IMR-90 (cell line): ENCODE data around the gene NPPC. TPM values are rescaled to one million over a fixed set of nuclear protein-coding genes. Genes with fewer than 3 reads are reported as not detected.

ENCODE experiments used
- CHD1 ChIP-seq: IDR thresholded peaks from 2 replicates; pipeline ENCODE4 v1.6.1; 2012; ENCODE audit warnings: low read depth, low read length, improper control_type of control experiment
- FOS ChIP-seq: fragments of 150-350 bp; IDR thresholded peaks from 2 replicates; pipeline ENCODE4 v1.6.1; 2016; ENCODE audit warnings: low read depth, low read length
- MXI1 ChIP-seq: IDR thresholded peaks from 2 replicates; pipeline ENCODE4 v1.6.1; 2012; ENCODE audit warnings: low read depth, mild to moderate bottlenecking, low read length, moderate library complexity, borderline replicate concordance
- RAD21 ChIP-seq: IDR thresholded peaks from 2 replicates; pipeline ENCODE4 v1.6.1; 2012; ENCODE audit warnings: low read length, improper control_type of control experiment
- polyA plus RNA-seq, 3 experiments: library from polyadenylated mRNA; depleted of rRNA; stranded (reverse); fragments of >200 nt; gene quantifications; 2 replicates each; pipeline ENCODE4 v1.2.3, GENCODE V29; 2012; ENCODE audit warnings: low replicate concordance in 1 of 3
- total RNA-seq: library from RNA; depleted of rRNA; stranded (reverse); fragments of >200 nt; gene quantifications from 2 replicates; pipeline ENCODE4 v1.2.3, GENCODE V29; 2012
- TF ChIP-seq, protein P1 (sequence below): fragments of 150-350 bp; IDR thresholded peaks from 2 replicates; pipeline ENCODE4 v1.6.1; 2017; ENCODE audit warnings: mild to moderate bottlenecking, antibody characterized with exemption, low read length, low read depth

NPPC gene
- total and polyA plus RNA-seq, 2 of the 4 experiments (the other 2 are of a cell fraction), result 0.22 to 0.36 TPM

DNA sequence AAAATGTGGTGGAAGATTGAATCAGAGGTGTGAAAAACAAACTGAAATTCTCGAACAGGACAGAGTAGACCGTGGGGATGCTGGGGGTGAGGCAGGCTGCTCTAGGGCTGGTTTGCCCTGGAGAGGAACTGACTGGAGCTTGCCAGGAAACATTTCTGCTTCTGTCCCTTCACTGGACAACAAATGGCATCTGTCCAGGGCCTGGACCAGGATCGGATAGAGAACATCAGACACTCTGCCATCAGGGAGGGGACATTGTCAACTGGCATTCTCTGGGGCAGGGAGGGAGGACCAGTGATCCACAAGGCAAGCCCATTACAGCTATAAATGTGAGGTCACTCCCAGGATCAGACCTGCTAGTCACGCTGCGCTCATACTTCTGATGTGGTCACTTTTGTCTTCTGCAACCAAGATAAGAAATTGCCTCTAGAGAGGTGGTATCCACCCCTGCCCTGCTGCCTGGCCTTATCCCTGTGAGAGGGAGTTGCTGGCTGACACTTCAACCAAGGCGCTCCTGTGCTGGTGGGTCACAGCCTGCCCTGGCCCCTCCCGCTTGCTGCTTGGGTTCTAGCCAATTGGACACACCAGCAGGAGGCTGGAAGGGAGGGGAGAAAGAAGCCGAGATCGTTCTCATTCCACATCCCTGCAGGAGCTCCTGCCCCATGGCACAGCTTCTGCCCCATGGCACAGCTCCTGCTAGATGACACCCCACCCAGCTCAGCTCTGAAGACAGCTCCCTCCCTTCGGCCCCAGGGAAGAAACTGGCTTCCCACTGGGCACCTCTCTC lies 8.7 kb downstream of the NPPC start (continued):
- TF ChIP-seq, protein P1, sequence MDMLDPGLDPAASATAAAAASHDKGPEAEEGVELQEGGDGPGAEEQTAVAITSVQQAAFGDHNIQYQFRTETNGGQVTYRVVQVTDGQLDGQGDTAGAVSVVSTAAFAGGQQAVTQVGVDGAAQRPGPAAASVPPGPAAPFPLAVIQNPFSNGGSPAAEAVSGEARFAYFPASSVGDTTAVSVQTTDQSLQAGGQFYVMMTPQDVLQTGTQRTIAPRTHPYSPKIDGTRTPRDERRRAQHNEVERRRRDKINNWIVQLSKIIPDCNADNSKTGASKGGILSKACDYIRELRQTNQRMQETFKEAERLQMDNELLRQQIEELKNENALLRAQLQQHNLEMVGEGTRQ, result no peak
- TF ChIP-seq MXI1 (no peak), FOS (no peak), CHD1 (no peak), RAD21 (no peak)
